Nucleus accumbens (tissue), 56 donors: ENCODE data around the gene DBET.
"Not testable (repeated sequence)": the region's sequence is repeated elsewhere in the genome, so short reads cannot be mapped to it uniquely, and the experiment has no call there.

Experiments
- DNase-seq, 56 donors: peaks; one replicate each; lab custom pipeline; 2025; lab: John Stamatoyannopoulos, UW

The DBET gene

GRCh38 chr4:190047627-190048026 lies 16.7 kb upstream of the DBET start:
- not testable (repeated sequence) for DNase-seq

- not testable (repeated sequence) for DNase-seq
Observed at GRCh38 chr4:190049378-190050239, 14.7 kb upstream of the DBET start.

DNA sequence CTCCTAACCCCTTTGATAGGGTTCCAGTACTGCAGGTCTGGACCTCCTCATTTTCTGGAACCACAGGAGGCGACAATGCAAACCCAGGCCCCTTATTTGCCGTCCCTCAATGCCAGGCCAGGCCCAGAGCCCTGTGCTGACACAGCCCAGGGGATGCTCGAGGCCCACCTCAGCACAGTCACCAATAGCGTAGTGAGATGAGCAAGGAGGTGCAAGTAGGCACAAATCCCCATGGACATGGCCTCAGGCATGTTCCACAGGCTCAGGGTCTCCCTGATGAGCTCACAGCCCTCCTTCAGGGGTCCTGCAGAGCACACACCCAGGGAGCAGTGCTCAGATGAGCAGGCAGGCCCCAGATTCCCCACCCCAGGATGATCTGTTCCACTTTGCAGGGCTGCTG lies 5.3 kb upstream of the DBET start:
- not testable (repeated sequence) for DNase-seq

DNA sequence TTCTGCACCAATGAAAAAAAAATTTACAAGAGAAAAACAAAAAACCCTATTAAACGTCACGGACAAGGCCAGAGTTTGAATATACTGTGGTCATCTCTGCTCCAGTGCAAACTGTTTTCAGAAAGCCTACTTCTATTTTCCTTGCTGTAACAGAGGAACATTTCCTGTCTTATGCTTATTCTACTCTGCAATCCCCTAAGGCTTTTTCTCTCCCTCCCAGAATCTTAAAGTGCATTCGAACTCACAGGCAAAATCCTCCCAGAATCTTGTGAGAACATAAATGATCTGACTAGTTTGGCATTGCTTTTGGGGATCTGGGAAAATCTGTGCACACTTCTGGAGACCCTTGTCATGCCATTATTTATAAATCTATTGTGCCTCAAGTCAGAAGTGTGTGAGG lies 503 bp downstream of the DBET start:
- not testable (repeated sequence) for DNase-seq

GRCh38 chr4:190068351-190068750 lies 4.0 kb downstream of the DBET start:
- not testable (repeated sequence) for DNase-seq

- DNase-seq = not testable (repeated sequence)
Observed at GRCh38 chr4:190093052-190093451, 28.8 kb downstream of the DBET start.

DNA sequence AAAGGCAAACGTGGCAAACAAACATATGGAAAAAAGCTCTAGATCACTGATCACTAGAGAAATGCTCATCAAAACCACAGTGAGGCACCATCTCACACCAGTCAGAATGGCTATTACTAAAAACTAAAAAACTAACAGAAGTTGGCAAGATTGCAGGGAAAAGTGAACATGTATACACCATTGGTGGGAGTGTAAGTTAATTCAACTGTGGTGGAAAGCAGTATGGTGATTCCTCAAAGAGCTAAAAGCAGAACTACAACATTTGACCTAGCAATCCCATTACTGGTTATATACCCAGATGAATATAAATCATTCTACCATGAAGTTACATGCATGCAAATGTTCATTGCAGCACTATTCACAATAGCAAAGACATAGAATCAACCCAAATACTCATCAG lies 29.7 kb downstream of the DBET start:
- not testable (repeated sequence) for DNase-seq

- DNase-seq = not testable (repeated sequence)
Observed at GRCh38 chr4:190095335-190095734, 31.0 kb downstream of the DBET start.

- not testable (repeated sequence) for DNase-seq
Observed at GRCh38 chr4:190099605-190100004, 35.3 kb downstream of the DBET start.

DNA sequence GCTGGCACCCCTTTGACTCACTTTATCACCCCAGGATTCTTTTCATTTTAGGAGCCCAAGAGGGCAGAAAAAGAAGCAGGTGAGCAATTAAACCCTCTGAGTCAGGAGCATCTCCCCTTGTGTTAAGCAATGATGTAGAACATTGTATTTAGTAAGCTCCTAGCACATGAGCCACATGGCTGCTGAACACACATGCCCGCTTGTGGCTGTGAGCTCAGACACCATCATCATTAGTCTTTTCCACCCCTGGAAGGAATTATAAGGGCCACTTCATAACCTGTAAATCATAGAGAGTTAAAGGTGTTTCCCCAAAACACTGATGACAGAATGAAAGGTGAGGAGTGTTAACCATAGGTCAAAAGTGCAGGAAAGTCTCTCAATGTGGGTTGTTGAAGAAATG lies 37.2 kb downstream of the DBET start:
- DNase-seq = not testable (repeated sequence)

DNA sequence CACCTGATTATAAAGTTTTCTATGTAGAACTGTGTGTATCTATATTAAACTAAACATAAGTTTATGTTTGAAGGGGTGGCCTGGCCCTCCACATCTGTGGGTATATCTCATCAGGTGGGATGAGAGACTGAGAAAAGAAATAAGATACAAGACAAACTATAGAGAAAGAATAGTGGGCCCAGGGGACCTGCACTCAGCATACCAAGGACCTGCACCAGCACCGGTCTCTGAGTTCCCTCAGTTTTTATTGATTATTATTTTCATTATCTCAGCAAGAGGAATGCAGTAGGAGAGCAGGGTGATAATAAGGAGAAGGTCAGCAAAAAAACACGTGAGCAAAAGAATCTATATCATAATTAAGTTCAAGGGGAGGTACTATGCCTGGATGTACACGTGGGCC lies 41.9 kb downstream of the DBET start:
- DNase-seq = not testable (repeated sequence)

DNA sequence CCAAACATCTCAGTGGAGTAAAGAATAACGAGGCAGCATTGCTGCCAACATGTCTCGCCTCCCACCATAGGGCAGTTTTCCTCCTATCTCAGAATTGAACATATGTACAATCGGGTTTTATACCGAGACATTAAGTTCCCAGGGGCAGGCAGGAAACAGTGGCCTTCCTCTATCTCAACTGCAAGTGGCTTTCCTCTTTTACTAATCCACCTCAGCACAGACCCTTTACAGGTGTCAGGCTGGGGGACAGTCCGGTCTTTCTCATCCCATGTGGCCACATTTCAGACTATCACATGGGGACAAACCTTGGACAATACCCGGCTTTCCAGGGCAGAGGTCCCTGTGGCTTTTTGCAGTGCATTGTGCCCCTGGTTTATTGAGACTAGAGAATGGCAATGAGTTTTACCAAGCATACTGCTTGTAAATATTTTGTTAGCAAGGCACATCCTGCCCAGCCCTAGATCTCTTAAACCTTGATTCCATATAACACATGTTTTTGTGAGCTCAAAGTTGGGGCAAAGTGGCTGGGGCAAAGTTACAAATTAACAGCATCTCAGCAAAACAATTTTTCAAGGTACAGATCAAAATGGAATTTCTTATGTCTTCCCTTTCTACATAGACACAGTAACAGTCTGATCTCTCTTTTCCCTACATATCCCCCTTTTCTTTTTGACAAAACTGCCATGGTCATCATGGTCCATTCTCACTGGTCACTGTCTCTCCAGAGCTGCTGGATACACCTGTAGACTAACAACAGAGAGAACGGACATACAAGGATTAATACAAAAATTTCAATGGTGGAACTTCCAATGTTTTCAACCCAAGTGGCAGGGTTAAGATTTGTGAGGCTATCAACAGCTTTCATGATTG lies 42.5 kb downstream of the DBET start:
- DNase-seq = not testable (repeated sequence)

- DNase-seq = not testable (repeated sequence)
Observed at GRCh38 chr4:190107766-190108485, 43.6 kb downstream of the DBET start.

DNA sequence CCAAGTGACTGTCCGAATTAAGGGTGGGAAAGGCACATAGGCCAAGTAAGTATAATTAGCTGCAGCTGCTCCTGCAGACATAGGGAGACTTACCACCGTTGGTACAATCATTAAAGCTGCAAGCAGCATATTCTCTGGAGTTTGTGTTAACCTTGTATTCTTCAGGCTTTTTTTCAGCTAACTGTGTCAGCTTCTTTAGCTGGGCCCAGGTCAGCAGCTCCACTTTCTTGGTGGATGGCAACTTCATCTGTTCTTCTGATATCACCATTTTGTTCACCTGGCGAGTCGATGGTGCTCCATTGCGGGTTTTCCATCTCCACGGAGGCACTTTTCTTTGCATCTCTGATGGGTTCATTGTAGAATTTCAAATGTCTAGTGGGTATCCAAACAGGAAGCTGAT lies 44.5 kb downstream of the DBET start:
- not testable (repeated sequence) for DNase-seq

DNA sequence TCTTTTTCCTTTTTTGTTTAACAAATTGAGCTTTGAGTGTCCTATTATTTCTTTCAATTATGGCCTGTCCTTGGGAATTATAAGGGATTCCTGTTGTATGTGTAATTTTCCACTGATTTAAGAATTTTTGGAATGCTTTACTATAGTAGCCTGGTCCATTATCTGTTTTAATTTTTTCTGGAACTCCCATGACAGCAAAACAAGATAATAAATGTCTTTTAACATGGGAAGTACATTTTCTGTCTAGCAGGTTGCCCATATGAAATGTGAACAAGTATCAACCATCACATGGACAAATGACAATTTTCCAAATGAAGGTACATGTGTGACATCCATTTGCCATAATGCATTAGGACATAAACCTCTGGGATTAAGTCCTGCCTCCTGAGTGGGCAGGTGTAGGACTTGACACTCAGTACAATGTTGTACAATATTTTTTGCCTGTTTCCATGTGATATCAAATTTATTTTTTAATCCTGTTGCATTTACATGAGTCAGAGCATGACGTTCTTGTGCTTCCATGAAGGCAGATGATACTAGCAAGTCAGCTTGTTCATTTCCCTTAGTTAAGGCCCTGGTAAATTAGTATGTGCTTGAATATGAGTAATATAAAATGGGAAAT lies 45.2 kb downstream of the DBET start:
- not testable (repeated sequence) for DNase-seq

DNA sequence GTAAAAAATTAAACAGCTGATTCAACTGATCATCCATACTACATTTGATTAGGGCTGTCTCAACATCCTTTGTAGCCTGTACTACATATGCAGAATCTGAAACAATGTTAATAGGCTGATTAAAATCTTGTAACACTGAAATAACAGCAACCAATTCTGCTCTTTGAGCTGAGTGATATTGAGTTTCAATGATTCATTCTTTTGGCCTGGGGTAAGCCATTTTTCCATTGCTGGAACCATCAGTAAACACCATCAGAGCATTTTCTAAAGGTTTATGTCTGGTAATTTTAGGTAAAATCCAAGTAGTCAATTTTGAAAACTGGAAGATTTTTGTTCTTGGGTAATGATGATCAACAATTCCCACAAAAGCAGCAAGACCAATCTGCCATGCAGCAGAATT lies 45.7 kb downstream of the DBET start:
- not testable (repeated sequence) for DNase-seq

DNA sequence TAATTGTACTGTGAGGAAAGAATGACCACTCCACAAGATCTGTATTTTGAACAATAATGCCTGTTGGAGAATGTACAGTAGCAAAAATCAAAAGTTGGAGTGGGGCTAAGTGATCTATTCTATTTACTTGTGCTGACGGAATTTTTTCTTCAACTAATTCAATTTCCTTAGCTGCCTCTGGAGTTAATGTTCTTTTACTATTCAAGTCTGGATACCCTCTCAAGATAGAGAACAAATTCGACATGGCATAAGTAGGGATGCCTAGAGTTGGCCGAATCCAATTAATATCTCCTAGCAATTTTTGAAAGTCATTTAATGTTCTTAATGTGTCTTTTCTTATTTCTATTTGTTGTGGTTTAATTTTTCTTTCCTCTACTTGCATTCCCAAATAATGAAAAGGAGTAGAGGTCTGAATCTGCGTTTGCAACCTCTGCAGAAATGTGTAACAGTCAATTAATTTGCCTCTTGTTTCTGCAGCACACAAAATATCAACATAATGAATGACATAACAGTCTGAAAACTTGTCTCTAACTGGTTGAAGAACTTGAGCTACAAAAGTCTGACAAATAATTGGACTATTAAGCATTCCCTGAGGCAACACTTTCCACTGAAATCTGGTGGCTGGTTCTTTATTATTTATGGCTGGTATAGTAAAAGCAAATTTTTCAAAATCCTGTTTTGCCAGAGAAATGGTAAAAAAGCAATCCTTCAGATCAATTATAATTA lies 46.4 kb downstream of the DBET start:
- not testable (repeated sequence) for DNase-seq

GRCh38 chr4:190112879-190113278 lies 48.6 kb downstream of the DBET start:
- not testable (repeated sequence) for DNase-seq

GRCh38 chr4:190114991-190115390 lies 50.7 kb downstream of the DBET start:
- not testable (repeated sequence) for DNase-seq
